ENCODE data around the gene ILK. TPM values are rescaled to one million over a fixed set of nuclear protein-coding genes. Genes with fewer than 3 reads are reported as not detected.
A peak's percentile ranks its signal among the peaks of the same experiment; 100 is the strongest.

ILK gene
- total and polyA plus RNA-seq, 11 donors = 177 to 288 (median 222) TPM

GRCh38 chr11:6565988-6566703 lies 37.4 kb upstream of the ILK start:
- TF ChIP-seq POLR2A (IDR thresholded peaks at IDR 0.05) (no peak), CTCF (IDR thresholded peaks at IDR 0.05) (no peak)
- Histone ChIP-seq H3K27ac (no peak overlapping the region), H3K9me3 (no peaks in the 10 kb centered on the region), H3K4me3 (no peak overlapping the region), H3K4me1 (peaks cover 0 to 24% (median 9%) of the 10 kb centered on the region in 12 donors), H3K36me3 (peaks cover 0 to 12% (median 0%) of the 10 kb centered on the region in 9 donors), H3K27me3 (no peaks in the 10 kb centered on the region)
- intact Hi-C loops (cut with DNase I) = no loop called here
- ATAC-seq = no peak
- 94 to 96% (median 95%) methylated on average over 5 of the region's 5 CpGs for whole genome bisulfite sequencing, 4 donors
- DNase-seq = no peak

- peak; percentile 17 to 63 (median 25) for ATAC-seq
- Histone ChIP-seq H3K9me3 (no peaks in the 10 kb centered on the region), H3K4me3 (no peak overlapping the region), H3K4me1 (peaks cover 0 to 24% (median 9%) of the 10 kb centered on the region in 12 donors), H3K36me3 (peaks cover 0 to 12% (median 0%) of the 10 kb centered on the region in 9 donors), H3K27me3 (no peaks in the 10 kb centered on the region), H3K27ac (peak overlapping the region in 1 of 12 donors; percentile 33)
- 66 to 86% (median 75%) methylated on average over 9 to 13 of the region's 13 CpGs for WGBS, 4 donors
- intact Hi-C loops (cut with DNase I) = no loop called here
- TF ChIP-seq POLR2A (IDR thresholded peaks at IDR 0.05) (no peak), CTCF (IDR thresholded peaks at IDR 0.05) (no peak)
- peak in 1 of 5 donors; percentile 53 for DNase-seq
Measured at GRCh38 chr11:6566704-6567370, 36.7 kb upstream of the ILK start.

- ATAC-seq = peak; percentile 5 to 39 (median 25)
- peaks cover 0 to 12% (median 0%) of the 10 kb centered on the region in 9 donors for H3K36me3 ChIP-seq
- WGBS, 4 donors = 63 to 79% (median 66%) methylated on average over 5 to 7 of the region's 7 CpGs
- no peaks in the 10 kb centered on the region for H3K9me3 ChIP-seq
- peak overlapping the region in 1 of 12 donors; percentile 33 for H3K27ac ChIP-seq
- no peak overlapping the region for H3K4me3 ChIP-seq
- H3K27me3 ChIP-seq = no peaks in the 10 kb centered on the region
- DNase-seq = no peak
- H3K4me1 ChIP-seq = peaks cover 0 to 24% (median 9%) of the 10 kb centered on the region in 12 donors
- intact Hi-C loops (cut with DNase I) = no loop called here
- no peak for TF ChIP-seq POLR2A (IDR thresholded peaks at IDR 0.05)
- TF ChIP-seq CTCF (IDR thresholded peaks at IDR 0.05) = no peak
Measured at GRCh38 chr11:6567371-6567745, 36.2 kb upstream of the ILK start.

GRCh38 chr11:6568191-6568918 lies 35.2 kb upstream of the ILK start:
- intact Hi-C loops (cut with DNase I) = no loop called here
- Histone ChIP-seq H3K27ac (no peak overlapping the region), H3K36me3 (peaks cover 0 to 6% (median 0%) of the 10 kb centered on the region in 9 donors), H3K4me3 (no peak overlapping the region), H3K27me3 (no peaks in the 10 kb centered on the region), H3K4me1 (peaks cover 0 to 24% (median 9%) of the 10 kb centered on the region in 12 donors), H3K9me3 (no peaks in the 10 kb centered on the region)
- TF ChIP-seq POLR2A (IDR thresholded peaks at IDR 0.05) (no peak), CTCF (IDR thresholded peaks at IDR 0.05) (no peak)
- peak in 4 of 5 donors; percentile 55 to 82 (median 59) for DNase-seq
- peak; percentile 25 to 63 (median 50) for ATAC-seq
- WGBS, 4 donors = 50 to 65% (median 59%) methylated on average over 4 of the region's 4 CpGs

All from heart left ventricle (tissue), 16 donors.